Measurements from ENCODE around the gene BLTP1. TPM values are rescaled to one million over a fixed set of nuclear protein-coding genes. Genes with fewer than 3 reads are reported as not detected.

The BLTP1 gene
- polyA plus RNA-seq, 6 donors from 2014 or later = 0.37 to 13.5 (median 6.0) TPM

GRCh38 chr4:122195718-122196117 lies 43.6 kb downstream of the BLTP1 start:
- H3K9me3 Mint-ChIP-seq = no peaks in the 10 kb centered on the region
- no peak for DNase-seq
- H3K27me3 Mint-ChIP-seq = no peaks in the 10 kb centered on the region
- H3K4me1 Mint-ChIP-seq = no peaks in the 10 kb centered on the region
- no peak for ATAC-seq (ENCODE audit: low read depth in 2 of 2)
- H3K4me3 Mint-ChIP-seq = no peak overlapping the region
- peaks cover 3 to 8% of the 10 kb centered on the region in 2 donors for H3K36me3 Mint-ChIP-seq
- no peak overlapping the region for H3K27ac Mint-ChIP-seq

Other genes with a start within 250 kb of the BLTP1 start
- not detected for gene TRPC3, start 200.3 kb upstream of the BLTP1 start, polyA plus RNA-seq (ENCODE audit: low read depth in 6 of 6)
- not detected for gene ADAD1, start 226.7 kb downstream of the BLTP1 start, polyA plus RNA-seq (ENCODE audit: low read depth in 6 of 6)